Fibroblast of gingiva (primary cell): ENCODE data around the gene PGGHG.

Source experiments
- DNase-seq: peaks from one replicate; pipeline ENCODE4 v3.0.0-alpha.2; 2011; ENCODE audit warnings: low read depth

The PGGHG gene

DNA sequence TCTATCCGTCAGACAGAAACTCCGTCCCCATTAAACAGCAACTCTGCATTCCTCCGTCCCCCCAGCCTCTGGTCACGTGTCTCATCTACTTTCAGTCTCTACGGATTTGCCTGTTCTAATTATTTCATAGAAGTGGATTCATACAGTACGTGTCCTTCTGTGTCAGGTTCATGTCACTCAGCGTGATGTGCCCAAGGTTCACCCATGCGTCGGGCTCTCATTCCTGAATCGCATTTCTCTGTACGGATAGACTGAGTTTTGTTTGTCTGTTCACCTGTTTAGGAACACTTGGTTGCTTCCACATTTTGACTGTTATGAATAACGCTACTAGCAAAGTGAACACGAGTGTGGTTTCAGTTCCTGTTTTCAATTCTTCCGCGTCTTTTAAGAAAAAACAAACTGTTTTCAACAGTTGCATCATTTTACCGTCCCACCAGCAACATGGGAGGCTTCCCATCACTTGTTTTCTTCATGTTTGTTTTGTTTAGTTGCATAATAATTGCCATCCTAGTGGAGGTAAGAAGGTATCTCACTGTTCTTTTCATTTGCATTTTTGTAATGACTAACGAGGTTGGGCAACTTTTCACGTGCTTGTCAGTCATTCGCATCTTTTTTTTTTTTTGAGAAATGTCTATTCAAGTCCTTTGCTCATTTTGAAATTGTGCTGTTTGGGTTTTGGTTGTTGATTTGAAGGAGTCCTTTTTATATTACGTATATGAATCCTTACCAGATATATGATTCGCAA is 19.6 kb upstream of the PGGHG start:
- peak; percentile 26 for DNase-seq

DNA sequence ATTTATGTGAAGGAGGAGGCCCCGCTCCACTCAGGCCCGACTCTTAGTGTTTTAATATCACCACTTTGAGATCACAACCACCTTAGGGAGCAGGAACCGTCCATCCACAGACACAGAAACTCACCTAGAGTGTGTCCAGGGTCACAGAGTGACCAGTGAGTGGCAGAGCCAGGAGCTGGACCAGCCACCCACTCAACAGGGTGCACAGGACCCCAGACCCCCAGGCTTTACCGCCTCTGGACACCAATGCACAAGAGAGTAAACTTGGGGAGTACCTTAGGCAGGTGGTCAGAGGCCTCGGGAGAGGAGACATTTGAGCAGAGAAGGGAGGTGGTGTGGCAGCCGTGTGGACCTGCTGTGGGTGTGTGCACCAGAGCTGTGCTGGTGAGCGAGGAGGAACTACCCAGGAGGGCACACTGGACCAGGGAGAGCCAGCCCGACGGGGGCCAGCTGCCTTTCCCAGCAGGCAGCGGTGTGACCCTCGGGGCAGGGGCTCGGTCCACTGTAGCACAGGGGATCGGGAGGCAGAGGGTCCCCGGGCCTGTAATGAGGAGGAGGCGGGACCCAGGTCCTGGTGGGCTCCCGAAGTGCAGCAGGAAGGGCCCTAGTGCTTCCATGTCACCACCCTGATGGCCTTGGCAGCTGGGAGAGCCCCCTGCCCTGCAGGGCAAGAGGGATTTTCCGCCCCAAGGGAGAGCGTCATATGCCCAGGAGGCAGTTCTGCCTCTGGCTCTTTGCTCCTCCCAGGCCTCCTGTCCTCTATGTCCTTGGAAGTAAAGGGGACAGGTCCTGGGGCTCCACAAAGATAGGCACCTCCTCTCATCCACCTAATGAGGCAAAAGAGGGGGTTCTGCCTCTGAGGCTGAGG is 18.2 kb upstream of the PGGHG start:
- DNase-seq = no peak

DNA sequence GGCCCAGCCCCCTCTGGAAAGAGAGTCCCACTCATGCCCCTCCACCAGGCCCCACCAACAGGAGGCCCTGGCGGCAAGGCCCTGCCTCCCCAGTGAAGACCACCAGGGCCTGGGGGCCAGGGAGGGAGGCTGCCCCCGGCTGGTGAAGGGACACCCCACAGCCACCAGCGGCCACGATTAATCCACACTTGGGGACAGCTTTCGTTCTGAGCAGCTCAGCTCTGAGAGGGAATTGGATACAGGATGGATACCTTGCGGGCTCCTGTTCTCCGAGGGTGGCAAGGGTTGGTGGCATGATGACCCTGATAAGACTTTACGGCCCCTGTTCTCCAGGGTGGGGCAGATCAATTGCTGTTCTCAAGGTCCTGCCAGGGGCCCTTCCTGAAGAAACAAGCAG is 17.6 kb upstream of the PGGHG start:
- DNase-seq = no peak

DNA sequence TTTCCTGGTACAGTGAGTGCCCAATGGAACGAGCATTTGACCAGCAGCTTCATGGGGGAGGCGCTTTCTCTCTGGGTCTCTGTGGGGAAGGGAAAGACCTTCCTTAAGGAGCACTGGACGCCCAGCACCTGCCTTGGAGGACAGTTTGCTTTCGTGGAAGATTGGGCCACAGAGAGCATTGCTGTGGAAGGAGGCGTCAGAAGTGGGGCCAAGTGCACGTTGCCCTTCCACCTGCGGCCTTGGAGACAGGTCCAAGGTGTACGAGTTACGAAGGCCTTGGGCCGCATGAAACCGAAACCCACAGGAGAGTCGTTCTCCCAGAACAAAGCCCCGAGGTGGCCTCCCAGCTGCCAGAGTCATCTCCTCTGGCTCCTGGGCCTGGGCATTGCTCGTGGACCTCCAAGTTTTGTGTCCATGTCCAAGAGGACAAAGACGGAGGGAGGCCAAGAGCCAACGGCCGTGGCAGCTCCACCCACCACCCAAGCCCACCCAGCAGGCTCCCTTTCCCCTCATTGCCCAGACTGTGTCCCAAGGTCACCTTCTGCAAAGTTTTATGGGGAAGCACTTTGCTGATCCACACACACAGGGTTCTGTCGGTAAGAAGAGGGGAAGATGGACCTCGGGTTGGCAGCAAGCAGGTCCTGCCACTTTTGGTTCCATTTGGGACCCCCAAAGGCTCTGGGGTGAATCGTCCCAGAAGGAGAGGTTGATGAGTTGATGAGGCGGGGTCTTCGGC is 16.6 kb upstream of the PGGHG start:
- DNase-seq = no peak

DNA sequence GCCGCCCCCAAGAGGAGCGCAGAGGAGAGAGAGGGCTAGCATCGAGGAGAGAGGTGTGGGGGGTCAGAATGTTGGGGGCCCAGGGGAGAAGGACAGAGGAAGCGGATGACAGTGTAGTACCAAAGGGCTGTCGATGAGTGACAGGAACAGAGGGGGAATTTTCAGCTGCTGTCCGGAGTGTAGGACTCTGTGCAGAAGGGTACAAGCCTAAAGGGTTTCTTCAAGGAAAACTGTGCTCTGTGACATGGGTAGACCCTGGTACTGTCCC is 16.1 kb upstream of the PGGHG start:
- DNase-seq = no peak

DNA sequence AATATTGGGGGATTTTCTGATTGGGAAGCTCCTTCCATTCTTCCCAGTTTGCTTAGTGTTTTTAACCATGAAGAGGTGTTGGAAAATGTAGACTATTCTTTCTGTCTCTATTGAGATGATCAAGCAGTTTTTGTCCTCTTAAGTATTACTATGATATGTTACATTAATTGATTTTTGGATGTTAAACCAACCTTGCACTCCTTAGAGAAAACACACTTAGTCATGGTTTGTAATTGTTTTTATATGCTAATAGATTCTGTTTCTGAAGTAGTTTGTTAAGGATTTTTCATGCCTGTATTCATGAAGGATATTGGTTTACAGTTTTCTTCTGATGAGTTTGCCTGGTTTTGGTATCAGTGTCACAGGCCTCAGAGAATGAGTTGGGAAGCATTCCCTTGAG is 12.7 kb upstream of the PGGHG start:
- DNase-seq = no peak

DNA sequence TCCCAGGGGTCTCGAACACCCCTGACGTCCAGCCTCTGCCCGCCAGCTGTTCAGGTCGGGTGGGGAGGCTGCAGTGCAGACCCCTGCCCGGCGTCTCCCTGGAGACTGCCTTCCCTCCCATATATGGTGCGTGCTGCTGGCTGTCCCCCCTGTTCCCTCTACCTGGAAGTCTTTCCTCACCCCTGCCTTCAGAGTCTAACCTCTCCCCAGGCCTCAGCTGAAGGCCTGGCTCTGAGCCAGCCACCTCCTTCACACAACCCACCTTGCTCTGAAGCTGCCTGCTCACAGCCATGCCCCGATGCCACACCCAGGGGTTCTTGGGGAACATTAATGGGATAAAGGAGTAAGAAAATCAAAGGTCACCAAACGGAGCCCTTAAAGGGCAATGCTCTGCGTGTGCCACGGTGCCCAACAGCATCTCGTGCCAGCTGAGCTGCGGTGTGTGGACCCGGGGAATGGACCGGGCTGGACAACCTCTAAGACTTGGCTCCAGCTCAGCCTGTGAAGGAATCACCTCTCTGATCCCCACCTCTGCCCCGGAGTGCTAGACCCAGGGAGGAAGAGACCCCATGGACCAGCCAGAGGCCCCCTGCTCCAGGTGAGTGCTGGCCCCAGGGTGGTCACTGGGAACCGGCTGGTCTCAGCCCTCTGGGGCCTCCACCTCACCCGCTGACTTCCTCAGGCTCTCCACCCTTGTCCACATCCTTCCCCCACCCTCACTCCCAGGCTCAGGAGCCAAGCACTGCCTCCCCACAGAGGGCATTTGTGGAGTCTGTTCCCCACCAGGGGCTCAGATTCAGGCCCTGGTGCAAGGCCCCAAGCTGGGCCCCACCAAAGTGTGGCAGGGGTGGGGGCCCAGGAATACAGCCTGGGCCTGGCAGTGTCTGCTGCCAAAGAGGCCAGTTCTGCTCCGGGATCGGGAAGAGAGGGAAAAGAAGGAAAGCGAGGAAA is 10.7 kb upstream of the PGGHG start, which contains the start of gene NLRP6:
TSS of gene NLRP6 (plus strand) at position 407 of the 951 bp plus-strand sequence. CDS start at position 570, 163 bp downstream.
- DNase-seq = no peak

DNA sequence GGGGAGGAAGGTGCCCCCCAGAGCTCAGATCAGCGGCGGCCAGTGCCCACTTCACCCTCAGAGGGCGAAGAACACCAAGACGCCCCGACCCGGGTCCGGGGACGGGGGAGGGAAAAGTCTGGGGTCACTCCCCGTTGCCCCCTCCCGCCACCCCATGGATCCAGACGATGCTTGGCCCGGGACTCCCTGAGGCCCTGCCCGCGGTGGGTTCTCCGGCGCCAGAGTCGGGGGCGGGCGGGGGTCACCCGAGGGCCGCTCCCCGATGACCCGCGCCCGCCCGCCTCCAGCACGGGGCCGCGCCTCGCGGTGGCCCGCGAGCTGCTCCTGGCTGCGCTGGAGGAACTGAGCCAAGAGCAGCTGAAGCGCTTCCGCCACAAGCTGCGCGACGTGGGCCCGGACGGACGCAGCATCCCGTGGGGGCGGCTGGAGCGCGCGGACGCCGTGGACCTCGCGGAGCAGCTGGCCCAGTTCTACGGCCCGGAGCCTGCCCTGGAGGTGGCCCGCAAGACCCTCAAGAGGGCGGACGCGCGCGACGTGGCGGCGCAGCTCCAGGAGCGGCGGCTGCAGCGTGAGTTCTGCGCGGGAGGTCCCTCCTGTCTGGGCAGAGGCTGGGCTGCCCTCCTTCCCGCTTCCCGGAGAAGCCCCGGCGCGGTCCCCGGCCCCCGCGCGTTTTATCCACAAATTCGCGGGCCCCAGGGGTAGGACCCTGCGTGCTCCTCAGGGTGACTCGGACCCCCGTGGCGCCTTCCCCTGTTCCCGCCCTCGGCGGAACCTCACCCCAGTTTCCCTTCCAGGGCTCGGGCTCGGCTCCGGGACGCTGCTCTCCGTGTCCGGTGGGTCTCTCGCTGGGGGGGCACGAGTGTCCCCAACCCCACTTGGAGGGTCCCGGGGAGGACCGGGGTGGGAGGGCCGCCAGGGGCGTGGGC is 9.6 kb upstream of the PGGHG start:
- no peak for DNase-seq

DNA sequence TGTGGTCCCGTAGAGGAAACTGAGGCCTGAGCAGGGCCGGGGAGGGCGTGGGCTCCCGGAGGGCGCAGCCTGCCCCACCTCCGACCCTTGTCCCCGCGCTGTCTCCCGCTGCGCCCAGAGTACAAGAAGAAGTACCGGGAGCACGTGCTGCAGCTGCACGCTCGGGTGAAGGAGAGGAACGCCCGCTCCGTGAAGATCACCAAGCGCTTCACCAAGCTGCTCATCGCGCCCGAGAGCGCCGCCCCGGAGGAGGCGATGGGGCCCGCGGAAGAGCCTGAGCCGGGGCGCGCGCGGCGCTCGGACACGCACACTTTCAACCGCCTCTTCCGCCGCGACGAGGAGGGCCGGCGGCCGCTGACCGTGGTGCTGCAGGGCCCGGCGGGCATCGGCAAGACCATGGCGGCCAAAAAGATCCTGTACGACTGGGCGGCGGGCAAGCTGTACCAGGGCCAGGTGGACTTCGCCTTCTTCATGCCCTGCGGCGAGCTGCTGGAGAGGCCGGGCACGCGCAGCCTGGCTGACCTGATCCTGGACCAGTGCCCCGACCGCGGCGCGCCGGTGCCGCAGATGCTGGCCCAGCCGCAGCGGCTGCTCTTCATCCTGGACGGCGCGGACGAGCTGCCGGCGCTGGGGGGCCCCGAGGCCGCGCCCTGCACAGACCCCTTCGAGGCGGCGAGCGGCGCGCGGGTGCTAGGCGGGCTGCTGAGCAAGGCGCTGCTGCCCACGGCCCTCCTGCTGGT is 8.8 kb upstream of the PGGHG start:
- peak; percentile 20 for DNase-seq

DNA sequence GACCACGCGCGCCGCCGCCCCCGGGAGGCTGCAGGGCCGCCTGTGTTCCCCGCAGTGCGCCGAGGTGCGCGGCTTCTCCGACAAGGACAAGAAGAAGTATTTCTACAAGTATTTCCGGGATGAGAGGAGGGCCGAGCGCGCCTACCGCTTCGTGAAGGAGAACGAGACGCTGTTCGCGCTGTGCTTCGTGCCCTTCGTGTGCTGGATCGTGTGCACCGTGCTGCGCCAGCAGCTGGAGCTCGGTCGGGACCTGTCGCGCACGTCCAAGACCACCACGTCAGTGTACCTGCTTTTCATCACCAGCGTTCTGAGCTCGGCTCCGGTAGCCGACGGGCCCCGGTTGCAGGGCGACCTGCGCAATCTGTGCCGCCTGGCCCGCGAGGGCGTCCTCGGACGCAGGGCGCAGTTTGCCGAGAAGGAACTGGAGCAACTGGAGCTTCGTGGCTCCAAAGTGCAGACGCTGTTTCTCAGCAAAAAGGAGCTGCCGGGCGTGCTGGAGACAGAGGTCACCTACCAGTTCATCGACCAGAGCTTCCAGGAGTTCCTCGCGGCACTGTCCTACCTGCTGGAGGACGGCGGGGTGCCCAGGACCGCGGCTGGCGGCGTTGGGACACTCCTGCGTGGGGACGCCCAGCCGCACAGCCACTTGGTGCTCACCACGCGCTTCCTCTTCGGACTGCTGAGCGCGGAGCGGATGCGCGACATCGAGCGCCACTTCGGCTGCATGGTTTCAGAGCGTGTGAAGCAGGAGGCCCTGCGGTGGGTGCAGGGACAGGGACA is 8.0 kb upstream of the PGGHG start:
- DNase-seq = no peak

DNA sequence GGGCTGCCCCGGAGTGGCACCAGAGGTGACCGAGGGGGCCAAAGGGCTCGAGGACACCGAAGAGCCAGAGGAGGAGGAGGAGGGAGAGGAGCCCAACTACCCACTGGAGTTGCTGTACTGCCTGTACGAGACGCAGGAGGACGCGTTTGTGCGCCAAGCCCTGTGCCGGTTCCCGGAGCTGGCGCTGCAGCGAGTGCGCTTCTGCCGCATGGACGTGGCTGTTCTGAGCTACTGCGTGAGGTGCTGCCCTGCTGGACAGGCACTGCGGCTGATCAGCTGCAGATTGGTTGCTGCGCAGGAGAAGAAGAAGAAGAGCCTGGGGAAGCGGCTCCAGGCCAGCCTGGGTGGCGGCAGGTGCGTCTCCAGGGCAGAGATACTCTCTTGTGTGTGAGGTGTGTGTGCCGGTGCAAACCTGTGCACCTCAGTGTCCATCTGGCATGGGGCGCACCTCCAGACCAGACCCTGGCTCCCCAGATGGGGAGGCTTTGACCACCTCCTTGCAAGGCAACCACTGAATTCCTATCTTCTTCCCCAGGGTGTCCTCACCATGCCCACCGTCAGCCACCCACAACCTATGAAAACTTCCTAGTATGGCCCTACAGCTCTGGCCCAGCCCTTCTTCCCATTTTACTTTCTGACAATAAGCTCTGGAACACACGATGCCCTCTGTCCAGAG is 7.3 kb upstream of the PGGHG start:
- no peak for DNase-seq

DNA sequence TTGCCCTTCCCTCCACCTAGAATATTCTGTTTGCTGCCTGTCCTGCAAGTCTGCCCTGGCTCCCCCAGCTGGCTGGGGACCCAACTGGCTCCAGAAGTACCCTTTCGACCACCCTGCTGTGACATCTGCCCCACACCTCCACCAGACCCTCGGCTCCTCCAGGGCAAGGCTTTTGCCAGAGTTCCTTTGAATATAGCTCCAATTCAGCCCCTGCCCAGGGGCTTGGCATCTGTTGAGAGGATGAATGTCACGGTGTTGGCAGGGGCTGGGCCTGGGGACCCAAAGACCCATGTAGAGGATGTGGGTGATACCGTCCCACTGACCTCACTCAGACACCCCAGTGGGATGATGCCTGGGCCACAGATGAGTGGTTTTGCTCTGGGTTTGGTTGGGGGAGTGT is 6.8 kb upstream of the PGGHG start:
- no peak for DNase-seq

DNA sequence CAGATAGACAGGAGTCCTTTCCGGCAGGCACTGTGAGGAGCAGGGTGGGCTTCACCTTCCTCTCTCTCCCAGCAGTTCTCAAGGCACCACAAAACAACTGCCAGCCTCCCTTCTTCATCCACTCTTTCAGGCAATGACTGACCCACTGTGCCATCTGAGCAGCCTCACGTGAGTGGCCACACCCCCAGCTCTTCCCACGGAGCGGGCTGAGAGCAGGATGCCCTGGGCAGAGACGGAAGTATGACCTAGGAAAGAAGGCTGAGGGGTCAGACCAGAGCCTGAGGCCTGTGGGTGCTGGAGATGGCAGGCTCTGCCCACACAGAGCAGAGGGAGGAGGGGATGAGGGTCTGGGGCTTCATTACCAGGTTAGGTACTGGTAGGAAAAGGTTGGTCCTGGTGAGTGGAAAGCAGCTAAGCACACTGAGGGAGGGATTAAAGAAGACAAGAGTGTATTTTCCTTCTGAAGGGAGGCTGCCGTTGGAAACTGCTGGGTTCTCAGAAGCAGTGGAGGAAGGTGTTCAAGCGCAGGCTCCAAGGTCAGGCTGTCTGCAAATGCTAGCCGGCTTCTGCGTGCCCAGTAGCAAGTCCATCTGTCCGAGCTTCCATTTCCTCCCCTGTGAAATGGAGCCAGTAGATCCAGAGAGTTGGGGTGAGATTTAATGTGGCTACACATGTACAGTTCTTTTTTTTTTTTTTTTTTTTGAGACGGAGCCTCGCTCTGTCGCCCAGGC is 6.1 kb upstream of the PGGHG start:
- DNase-seq = no peak

DNA sequence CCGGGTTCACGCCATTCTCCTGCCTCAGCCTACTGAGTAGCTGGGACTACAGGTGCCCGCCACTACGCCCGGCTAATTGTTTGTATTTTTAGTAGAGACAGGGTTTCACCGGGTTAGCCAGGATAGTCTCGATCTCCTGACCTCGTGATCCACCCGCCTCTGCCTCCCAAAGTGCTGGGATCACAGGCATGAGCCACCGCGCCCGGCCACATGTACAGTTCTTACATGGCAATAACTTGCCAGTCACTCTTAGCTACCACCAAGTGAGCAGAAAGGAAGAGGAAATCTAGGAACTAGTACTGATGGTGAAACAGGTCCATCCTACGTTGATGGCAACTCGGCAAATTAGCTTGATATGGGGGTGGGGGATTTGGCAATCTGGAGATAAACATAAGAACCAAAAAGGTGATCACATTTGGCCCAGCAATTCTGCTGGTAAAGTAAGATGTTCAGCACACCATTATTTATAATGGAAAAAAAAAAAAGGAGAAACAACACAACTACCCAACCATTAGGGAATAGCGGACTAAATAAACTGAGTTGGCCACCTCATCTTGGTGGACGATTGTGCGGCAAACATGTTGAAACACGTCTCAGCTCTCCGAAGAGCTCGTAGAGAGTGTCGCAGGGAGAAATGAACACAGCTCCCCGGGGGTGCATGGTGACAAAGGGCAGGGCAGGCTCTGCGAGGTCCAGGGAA is 5.4 kb upstream of the PGGHG start:
- DNase-seq = no peak

DNA sequence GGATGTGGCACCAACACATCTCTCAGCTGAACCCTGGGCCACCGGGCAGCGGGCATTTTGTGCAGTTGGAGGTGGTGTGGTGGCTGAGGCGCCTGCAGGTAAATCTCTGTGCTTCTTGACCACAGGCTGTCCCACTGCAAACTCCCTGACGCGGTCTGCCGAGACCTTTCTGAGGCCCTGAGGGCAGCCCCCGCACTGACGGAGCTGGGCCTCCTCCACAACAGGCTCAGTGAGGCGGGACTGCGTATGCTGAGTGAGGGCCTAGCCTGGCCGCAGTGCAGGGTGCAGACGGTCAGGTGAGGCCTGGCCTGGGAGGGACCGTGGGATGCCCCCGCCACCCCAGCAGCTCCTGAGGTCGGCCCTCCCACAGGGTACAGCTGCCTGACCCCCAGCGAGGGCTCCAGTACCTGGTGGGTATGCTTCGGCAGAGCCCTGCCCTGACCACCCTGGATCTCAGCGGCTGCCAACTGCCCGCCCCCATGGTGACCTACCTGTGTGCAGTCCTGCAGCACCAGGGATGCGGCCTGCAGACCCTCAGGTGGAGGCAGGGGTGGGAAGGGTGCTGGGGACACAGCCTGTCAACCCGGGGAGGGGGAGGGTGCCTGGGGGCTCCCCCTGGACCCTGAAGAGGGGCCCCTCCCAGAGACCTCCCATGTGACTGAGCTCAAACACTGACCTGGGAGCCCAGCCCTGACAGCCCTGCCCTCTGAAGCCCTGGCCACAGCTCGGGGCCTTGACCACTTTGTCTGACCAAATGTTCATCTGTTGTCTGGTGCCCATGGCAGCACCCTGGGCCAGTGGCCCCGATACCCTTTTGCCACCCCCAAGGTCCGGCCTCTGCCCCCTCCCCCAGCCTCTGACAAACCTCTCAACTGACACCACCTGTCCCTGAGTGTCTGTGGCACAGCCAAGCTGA is 4.6 kb upstream of the PGGHG start:
- no peak for DNase-seq
